GM19324 (cell line): ENCODE results near the gene PPM1K.
A peak's percentile ranks its signal among the peaks of the same experiment; 100 is the strongest.

Experiments
- ATAC-seq: cut with Tn5 transposase; IDR thresholded peaks from one replicate; pipeline ENCODE4 v1.9.1; 2021; ENCODE audit warnings: mild to moderate bottlenecking, moderate library complexity; ENCODE audit not compliant: unreplicated experiment, low FRiP score

Gene PPM1K

GRCh38 chr4:88277711-88278225 lies 6.6 kb downstream of the PPM1K start:
- no peak for ATAC-seq

GRCh38 chr4:88276952-88277710 lies 7.2 kb downstream of the PPM1K start:
- no peak for ATAC-seq

- ATAC-seq, result no peak
Measured at GRCh38 chr4:88275949-88276515, 8.3 kb downstream of the PPM1K start.

GRCh38 chr4:88275516-88275915 lies 8.8 kb downstream of the PPM1K start:
- no peak for ATAC-seq

- ATAC-seq, result no peak
Measured at GRCh38 chr4:88268913-88269312, 15.4 kb downstream of the PPM1K start.

- ATAC-seq, result no peak
Measured at GRCh38 chr4:88264336-88264735, 20.0 kb downstream of the PPM1K start.

- no peak for ATAC-seq
Measured at GRCh38 chr4:88257726-88258125, 26.6 kb downstream of the PPM1K start.

GRCh38 chr4:88255111-88255510 lies 29.2 kb downstream of the PPM1K start:
- no peak for ATAC-seq

- ATAC-seq, result no peak
Measured at GRCh38 chr4:88251924-88252323, 32.4 kb downstream of the PPM1K start.

GRCh38 chr4:88247148-88247547 lies 37.2 kb downstream of the PPM1K start:
- ATAC-seq, result no peak

GRCh38 chr4:88246600-88246999 lies 37.8 kb downstream of the PPM1K start:
- no peak for ATAC-seq

GRCh38 chr4:88244816-88245579 lies 39.4 kb downstream of the PPM1K start:
- ATAC-seq, result peak; percentile 90

GRCh38 chr4:88244056-88244455 lies 40.3 kb downstream of the PPM1K start:
- no peak for ATAC-seq

GRCh38 chr4:88242144-88242543 lies 42.2 kb downstream of the PPM1K start:
- no peak for ATAC-seq

GRCh38 chr4:88240297-88240714 lies 44.1 kb downstream of the PPM1K start:
- no peak for ATAC-seq

- ATAC-seq, result no peak
Measured at GRCh38 chr4:88230969-88231771, 53.2 kb downstream of the PPM1K start.

GRCh38 chr4:88230461-88230891 lies 53.9 kb downstream of the PPM1K start:
- no peak for ATAC-seq

GRCh38 chr4:88227734-88228133 lies 56.6 kb downstream of the PPM1K start:
- ATAC-seq, result no peak

- ATAC-seq, result no peak
Measured at GRCh38 chr4:88226143-88226542, 58.2 kb downstream of the PPM1K start.
